Activated CD8-positive, alpha-beta T cell treated with anti-CD3 and anti-CD28 coated beads for 36 hours (primary cell): ENCODE data around the gene LYRM4. TPM values are rescaled to one million over a fixed set of nuclear protein-coding genes. Genes with fewer than 3 reads are reported as not detected.

Source experiments
- ATAC-seq: fragments of 200-7000 bp; cut with Tn5 transposase; one replicate; pipeline ENCODE4 v1.10.0; 2021; ENCODE audit warnings: mild to moderate bottlenecking, moderate library complexity
- CTCF ChIA-PET: fragments of 350-600 bp; sonication (Branson Sonifier 250); formaldehyde crosslinking; loops from one replicate; lab custom pipeline; 2021; ENCODE audit warnings: antibody characterized with exemption; lab: Charles Lee
- POLR2A ChIA-PET: fragments of 350-600 bp; sonication (Branson Sonifier 250); formaldehyde crosslinking; loops from one replicate; lab custom pipeline; 2021; ENCODE audit warnings: antibody characterized with exemption; lab: Charles Lee
- DNase-seq: peaks from one replicate; pipeline ENCODE4 v3.0.0-alpha.2; 2020
- H3K27ac Mint-ChIP-seq: one replicate; pipeline ENCODE4 v1.8.0; 2021; ENCODE audit warnings: mild to moderate bottlenecking, mixed read lengths
- H3K27me3 Mint-ChIP-seq: one replicate; pipeline ENCODE4 v1.8.0; 2021; ENCODE audit warnings: mixed read lengths
- H3K36me3 Mint-ChIP-seq: one replicate; pipeline ENCODE4 v1.8.0; 2021; ENCODE audit warnings: low read depth, mixed read lengths
- H3K4me1 Mint-ChIP-seq: one replicate; pipeline ENCODE4 v1.8.0; 2021; ENCODE audit warnings: low read depth, mixed read lengths
- H3K4me3 Mint-ChIP-seq: one replicate; pipeline ENCODE4 v1.8.0; 2021; ENCODE audit warnings: mild to moderate bottlenecking, moderate library complexity, mixed read lengths
- H3K9me3 Mint-ChIP-seq: one replicate; pipeline ENCODE4 v1.8.0; 2021; ENCODE audit warnings: mixed read lengths
- intact Hi-C: fragments of 100-400 bp; cut with micrococcal nuclease; formaldehyde crosslinking; loops from one replicate; pipeline ENCODE4 v1.10.0; 2022
- total RNA-seq, 2 experiments: library from RNA; stranded (reverse); gene quantifications; one replicate each; pipeline ENCODE4 v1.2.3, GENCODE V29; 2021
- TF ChIP-seq, protein P1 (sequence below): fragments of 200-600 bp; IDR thresholded peaks from one replicate; pipeline ENCODE4 v1.8.0; 2022; ENCODE audit warnings: antibody characterized with exemption, mild to moderate bottlenecking

LYRM4 gene
- total RNA-seq, 2 experiments from 2014 or later = 43.5 to 50.6 TPM

GRCh38 chr6:5136851-5137250, 123.9 kb downstream of the LYRM4 start:
- ChIA-PET POLR2A (no interaction called here), CTCF (no interaction called here)
- Mint-ChIP-seq H3K27me3 (no peaks in the 10 kb centered on the region), H3K27ac (no peak overlapping the region), H3K4me1 (peaks cover 3% of the 10 kb centered on the region), H3K4me3 (no peak overlapping the region), H3K36me3 (no peaks in the 10 kb centered on the region), H3K9me3 (no peaks in the 10 kb centered on the region)
- ATAC-seq (no peak), DNase-seq (no peak)
- TF ChIP-seq, protein P1, sequence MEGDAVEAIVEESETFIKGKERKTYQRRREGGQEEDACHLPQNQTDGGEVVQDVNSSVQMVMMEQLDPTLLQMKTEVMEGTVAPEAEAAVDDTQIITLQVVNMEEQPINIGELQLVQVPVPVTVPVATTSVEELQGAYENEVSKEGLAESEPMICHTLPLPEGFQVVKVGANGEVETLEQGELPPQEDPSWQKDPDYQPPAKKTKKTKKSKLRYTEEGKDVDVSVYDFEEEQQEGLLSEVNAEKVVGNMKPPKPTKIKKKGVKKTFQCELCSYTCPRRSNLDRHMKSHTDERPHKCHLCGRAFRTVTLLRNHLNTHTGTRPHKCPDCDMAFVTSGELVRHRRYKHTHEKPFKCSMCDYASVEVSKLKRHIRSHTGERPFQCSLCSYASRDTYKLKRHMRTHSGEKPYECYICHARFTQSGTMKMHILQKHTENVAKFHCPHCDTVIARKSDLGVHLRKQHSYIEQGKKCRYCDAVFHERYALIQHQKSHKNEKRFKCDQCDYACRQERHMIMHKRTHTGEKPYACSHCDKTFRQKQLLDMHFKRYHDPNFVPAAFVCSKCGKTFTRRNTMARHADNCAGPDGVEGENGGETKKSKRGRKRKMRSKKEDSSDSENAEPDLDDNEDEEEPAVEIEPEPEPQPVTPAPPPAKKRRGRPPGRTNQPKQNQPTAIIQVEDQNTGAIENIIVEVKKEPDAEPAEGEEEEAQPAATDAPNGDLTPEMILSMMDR = no peak
- intact Hi-C loops = no loop called here

- Mint-ChIP-seq H3K9me3 (no peaks in the 10 kb centered on the region), H3K4me3 (no peak overlapping the region), H3K27ac (no peak overlapping the region), H3K4me1 (peaks cover 3% of the 10 kb centered on the region), H3K36me3 (no peaks in the 10 kb centered on the region), H3K27me3 (no peaks in the 10 kb centered on the region)
- CTCF ChIA-PET = interaction anchor here (1.1 kb wide), 1 partner anchor 8 kb away, joined by 7 read pairs; no protein-coding TSS in a partner anchor
- POLR2A ChIA-PET = no interaction called here
- ATAC-seq (peak; percentile 72), DNase-seq (peak; percentile 65)
- intact Hi-C loops = no loop called here
- TF ChIP-seq, protein P1 = peak; percentile 89
Observed at GRCh38 chr6:5135788-5136376, 124.9 kb downstream of the LYRM4 start.

- intact Hi-C loops = no loop called here
- POLR2A ChIA-PET = interaction anchor here (0.7 kb wide), 1 partner anchor 151 kb away, joined by 3 read pairs; no protein-coding TSS in a partner anchor
- DNase-seq = no peak
- Mint-ChIP-seq H3K4me1 (peaks cover 3% of the 10 kb centered on the region), H3K27ac (no peak overlapping the region), H3K4me3 (no peak overlapping the region), H3K36me3 (no peaks in the 10 kb centered on the region), H3K27me3 (no peaks in the 10 kb centered on the region), H3K9me3 (no peaks in the 10 kb centered on the region)
- CTCF ChIA-PET = interaction anchor here (0.6 to 4.0 kb wide), 4 partner anchors 10 to 269 kb away, joined by 3 to 22 read pairs (median 3); no protein-coding TSS in a partner anchor
- TF ChIP-seq, protein P1 = no peak
- no peak for ATAC-seq
Observed at GRCh38 chr6:5133943-5134342, 126.8 kb downstream of the LYRM4 start.

GRCh38 chr6:5132731-5133130, 128.0 kb downstream of the LYRM4 start:
- H3K36me3 Mint-ChIP-seq = no peaks in the 10 kb centered on the region
- ATAC-seq (no peak), DNase-seq (no peak)
- H3K9me3 Mint-ChIP-seq = no peaks in the 10 kb centered on the region
- ChIA-PET CTCF (interaction anchor here (4.0 kb wide), 1 partner anchor 11 kb away, joined by 22 read pairs; no protein-coding TSS in a partner anchor), POLR2A (no interaction called here)
- H3K27me3 Mint-ChIP-seq = no peaks in the 10 kb centered on the region
- peaks cover 3% of the 10 kb centered on the region for H3K4me1 Mint-ChIP-seq
- H3K4me3 Mint-ChIP-seq = no peak overlapping the region
- no peak overlapping the region for H3K27ac Mint-ChIP-seq
- TF ChIP-seq, protein P1 = no peak
- intact Hi-C loops = no loop called here

- Mint-ChIP-seq H3K27ac (no peak overlapping the region), H3K36me3 (no peaks in the 10 kb centered on the region)
Observed at GRCh38 chr6:5130135-5130866, 130.4 kb downstream of the LYRM4 start.

More at GRCh38 chr6:5130135-5130866, 130.4 kb downstream of the LYRM4 start:
- CTCF ChIA-PET = no interaction called here
- ATAC-seq = no peak
- TF ChIP-seq, protein P1 = no peak
- no peaks in the 10 kb centered on the region for H3K9me3 Mint-ChIP-seq
- no peaks in the 10 kb centered on the region for H3K27me3 Mint-ChIP-seq
- intact Hi-C loops = no loop called here
- no peak for DNase-seq
- POLR2A ChIA-PET = no interaction called here
- H3K4me3 Mint-ChIP-seq = no peak overlapping the region
- no peaks in the 10 kb centered on the region for H3K4me1 Mint-ChIP-seq
